HG03045 (cell line): ENCODE measurements around the gene C14orf93.
"Not testable (repeated sequence)": the region's sequence is repeated elsewhere in the genome, so short reads cannot be mapped to it uniquely, and the experiment has no call there.

Experiments
- ATAC-seq: cut with Tn5 transposase; IDR thresholded peaks from one replicate; pipeline ENCODE4 v1.9.1; 2021; ENCODE audit warnings: mild to moderate bottlenecking, moderate library complexity; ENCODE audit not compliant: unreplicated experiment

The C14orf93 gene

DNA sequence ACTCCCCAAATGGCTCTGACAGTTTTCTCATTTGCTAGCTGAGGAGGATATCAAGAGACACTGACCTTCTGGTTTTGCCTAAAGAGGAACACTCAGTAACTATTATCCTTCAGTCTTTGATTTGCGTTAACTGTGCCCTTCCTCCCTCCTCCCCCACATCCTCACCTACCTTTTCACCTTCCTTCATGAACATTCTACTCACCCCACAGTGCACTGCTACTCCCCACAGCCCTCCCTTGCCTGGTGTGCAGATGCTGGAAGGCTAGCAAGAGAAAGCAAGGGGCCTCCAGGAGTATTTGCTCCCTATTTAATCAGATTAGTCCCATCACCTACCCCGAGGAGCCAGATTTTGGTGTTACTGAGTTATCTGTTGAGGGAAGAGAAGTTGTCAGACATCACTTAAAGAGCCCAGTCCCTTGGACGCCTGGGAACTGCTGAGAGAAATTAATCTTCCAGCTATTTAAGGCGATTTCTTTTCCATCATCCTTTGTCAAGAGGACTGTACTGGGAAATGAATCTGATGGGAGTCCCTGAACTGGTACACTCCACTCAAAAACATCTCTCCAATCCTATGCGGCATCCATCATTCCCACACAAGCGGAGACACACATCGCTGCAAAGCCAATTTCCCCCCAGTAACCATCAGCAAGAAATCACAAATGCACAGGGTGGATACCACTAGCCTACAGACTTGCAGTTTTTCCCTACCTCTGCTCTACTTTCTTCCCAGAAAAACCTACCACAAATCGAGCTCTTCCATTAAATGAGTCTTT, 13.3 kb upstream of the C14orf93 start:
- no peak for ATAC-seq

DNA sequence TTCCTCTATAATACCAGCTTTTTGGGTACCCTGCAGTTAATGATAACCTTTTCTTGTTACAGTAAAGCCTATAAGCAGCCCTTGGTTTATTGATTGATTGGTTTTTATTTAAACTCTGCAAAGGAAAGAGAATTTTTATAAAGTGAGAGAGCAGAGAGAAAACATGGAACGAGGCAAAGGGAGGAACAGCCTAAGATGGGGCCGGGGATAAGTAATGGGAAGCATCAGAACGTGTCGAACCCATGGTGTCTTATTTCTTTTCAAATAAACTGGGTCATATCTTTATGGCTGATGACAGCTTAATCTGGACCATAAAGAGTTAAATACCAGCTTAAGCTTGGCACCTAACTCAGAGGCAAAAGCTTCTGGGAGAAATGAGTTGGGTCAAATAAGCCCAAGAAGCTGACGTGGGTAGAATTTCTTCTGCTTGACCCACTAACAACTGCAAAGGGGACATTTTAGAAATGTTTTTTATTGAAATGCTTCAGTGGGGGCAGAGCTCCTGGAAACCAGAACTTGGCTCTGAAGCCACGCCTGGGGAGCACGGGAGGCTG, 12.0 kb upstream of the C14orf93 start:
- ATAC-seq: no peak

DNA sequence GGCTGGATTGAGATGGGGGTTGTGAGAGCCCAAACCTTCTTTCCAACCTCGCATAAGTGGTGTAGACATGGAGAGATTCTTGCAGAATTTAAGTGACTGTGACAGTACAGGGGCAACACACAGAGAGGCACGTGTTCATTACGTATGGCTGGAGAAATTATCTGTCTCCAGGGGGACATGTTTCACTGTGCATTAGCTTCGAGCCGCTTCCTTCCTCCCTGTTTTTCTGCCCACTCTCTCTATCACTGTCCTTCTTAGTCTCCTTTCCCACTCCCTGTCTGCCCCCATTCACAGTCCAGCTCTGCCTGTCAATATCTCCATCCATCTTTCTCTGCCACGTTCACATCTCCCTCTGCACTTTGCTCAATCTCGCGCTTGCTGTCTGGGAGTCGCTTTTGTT, 11.5 kb upstream of the C14orf93 start:
- no peak for ATAC-seq

DNA sequence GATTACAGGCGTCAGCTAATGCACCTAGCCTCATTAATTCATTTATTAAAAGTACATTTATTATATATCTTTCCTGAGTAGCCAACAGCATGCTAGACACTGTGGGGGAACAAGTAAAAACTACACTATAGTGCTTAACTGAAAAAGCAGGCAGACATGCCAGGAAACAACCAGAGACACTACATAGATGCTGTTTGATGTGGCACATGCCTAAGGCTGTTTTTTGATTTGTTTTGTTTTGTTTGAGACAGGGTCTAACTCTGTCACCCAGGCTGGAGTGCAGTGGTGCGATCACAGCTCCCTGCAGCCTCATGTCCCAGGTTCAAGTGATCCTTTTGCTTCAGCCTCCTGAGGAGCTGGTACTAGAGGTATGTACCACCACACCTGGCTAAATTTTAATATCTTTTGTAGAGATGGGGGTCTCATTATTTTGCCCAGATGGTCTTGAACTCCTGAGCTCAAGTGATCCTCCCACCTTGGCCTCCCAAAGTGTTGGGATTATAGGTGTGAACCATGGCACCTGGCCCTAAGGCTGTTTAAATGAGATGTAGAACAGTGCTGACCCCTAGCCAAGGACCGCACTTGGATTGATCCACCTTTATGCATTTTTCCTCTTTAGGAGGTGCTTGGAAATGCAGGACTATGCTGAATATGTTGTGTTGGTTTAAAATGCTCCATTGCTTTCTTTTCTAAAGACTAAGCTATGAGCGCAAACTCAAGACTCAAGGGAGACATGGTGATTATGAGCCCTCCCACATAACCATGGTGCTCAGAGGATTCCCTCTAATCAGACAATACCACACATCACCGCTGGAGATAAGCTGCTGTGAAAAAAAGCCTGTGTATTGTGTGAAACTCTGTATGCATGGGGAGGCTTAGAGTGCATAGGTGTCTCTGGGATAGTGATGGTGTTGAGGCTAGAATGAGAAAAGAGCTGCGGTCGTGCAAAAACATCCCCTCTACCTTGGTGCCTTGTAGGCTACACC, 10.5 kb upstream of the C14orf93 start:
- no peak for ATAC-seq

DNA sequence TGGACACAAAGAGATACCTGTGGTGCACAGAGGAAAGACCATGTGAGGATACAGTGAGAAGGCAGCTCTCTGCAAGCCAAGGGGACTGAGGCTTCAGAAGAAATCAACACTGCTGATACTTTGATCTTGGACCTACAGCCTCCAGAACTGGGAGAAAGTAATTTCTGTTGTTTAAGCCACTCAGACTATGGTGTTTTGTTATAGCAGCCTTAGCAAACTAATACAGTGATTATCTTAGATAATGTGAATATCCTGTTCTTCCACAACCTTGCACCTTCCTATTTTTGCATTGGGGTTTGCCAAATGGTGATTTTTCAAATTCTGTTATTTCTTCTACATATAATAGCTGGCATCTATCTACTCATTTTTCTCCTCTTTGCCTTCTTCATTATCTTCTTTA, 8.2 kb upstream of the C14orf93 start:
- no peak for ATAC-seq

DNA sequence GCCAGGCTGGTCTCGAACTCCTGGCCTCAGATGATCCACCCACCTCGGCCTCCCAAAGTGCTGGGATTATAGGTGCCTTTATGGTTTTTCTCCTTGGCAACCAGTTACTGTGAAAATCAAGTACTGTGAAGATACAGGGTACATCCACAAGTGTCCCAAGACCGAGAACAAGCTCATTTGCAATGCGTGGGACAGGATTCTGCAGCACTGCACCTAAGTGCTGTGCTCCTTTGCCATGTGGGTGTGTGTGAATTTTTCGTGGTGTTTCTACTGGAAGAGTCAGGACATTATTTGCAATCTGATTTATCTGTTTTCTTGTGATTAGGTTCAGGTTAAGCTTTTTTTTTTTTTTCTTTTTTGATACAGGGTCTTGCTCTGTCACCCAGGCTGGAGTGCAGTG, 7.1 kb upstream of the C14orf93 start:
- no peak for ATAC-seq

DNA sequence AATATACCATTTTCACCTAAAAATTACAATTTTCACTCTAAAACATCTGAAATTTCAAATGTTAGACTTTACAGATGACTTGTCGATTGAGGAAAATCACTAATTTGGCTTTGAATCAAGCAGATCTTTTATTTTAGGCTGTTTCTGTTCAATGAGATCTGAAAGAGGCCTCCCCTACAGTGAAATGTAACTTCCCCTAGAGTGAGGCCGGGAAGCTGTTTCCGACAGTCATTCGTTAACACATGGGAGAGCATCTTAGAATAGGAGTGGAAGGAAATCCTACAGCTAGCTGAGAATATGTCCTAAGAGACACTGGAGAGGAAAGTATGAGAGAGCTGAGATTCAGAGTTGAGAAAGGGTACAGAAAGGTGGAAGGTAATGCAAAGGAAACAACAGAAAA, 5.7 kb upstream of the C14orf93 start:
- ATAC-seq: no peak

DNA sequence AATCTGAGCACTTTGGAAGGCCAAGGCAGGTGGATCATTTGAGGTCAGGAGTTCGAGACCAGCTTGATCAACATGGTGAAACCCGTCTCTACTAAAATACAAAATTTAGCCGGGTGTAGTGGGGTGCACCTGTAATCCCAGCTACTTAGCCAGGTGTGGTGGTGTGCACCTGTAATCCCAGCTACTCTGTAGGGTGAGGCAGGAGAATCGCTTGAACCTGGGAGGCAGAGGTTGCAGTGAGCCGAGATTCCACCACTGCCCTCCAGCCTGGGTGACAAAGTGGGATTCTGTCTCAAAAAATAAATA, 3.8 kb upstream of the C14orf93 start:
- ATAC-seq: not testable (repeated sequence)

DNA sequence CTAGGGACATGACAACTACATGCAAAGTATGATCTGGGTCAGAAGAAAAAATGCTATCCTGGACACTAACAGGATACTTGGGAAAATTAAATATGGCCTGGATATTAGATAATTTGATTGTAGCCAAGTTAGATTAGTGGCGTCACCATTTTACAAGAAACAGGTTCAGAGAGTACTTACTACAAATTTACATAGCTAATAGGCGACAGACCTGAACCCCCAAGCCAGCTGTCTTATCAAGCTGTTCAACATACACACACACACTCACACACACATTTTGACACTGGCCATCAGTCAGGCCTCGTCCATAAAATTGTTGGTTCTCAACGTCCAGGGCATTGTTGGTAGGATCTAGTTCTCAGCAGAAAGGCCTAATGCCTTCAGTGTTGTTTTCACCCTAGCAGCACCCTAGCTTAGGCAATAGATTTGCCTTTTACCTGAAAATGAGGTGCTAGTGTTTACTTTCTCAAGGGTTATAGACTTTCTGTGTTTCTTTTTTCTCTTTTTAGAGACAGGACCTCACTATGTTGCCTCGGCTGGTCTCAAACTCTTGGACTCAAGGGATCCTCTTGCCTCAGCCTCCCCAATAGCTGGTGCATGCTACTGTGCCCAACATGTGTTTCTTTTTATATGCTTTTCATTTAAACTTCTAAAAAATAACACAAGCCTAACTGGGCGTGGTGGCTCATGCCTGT, 3.3 kb upstream of the C14orf93 start:
- no peak for ATAC-seq

DNA sequence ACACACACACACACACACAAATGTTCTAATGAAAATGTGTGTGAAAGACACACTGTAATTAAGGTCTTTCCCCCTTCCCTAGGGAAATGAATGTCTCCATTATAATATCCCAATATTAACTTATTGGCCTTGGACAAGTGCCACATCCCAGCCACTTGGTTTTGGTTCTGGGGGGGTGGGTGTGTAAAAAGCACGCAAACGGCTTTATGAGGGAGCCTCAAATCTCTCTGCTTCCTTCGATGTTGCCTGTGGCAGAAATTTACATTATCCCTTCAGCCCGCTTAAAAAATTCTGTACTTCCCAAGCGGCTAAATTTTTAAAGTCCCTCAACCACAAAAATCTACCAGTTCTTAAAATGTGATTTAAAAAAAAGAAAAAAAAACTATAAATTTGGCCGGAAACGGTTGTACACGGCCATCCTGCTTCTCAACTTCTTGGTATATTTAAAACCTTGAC, 432 bp downstream of the C14orf93 start:
- ATAC-seq: no peak

DNA sequence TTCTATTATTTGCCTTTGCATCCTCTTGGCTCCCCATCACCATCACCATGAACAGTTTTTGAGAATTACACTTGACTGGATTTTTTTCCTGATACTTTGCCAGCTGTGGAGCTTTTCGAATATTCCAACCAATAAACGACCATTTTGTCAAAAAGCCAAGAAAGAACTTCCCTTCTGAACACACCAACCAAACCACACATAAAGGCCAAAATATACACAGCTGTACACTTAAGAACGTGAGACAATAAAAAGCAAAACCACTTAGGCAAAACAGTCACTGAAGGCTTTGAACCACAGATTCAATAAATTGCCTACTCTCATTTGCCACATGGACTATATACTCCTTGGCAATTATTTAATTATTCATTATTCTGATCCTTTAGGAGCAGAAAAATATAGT, 1.1 kb downstream of the C14orf93 start:
- ATAC-seq: no peak

DNA sequence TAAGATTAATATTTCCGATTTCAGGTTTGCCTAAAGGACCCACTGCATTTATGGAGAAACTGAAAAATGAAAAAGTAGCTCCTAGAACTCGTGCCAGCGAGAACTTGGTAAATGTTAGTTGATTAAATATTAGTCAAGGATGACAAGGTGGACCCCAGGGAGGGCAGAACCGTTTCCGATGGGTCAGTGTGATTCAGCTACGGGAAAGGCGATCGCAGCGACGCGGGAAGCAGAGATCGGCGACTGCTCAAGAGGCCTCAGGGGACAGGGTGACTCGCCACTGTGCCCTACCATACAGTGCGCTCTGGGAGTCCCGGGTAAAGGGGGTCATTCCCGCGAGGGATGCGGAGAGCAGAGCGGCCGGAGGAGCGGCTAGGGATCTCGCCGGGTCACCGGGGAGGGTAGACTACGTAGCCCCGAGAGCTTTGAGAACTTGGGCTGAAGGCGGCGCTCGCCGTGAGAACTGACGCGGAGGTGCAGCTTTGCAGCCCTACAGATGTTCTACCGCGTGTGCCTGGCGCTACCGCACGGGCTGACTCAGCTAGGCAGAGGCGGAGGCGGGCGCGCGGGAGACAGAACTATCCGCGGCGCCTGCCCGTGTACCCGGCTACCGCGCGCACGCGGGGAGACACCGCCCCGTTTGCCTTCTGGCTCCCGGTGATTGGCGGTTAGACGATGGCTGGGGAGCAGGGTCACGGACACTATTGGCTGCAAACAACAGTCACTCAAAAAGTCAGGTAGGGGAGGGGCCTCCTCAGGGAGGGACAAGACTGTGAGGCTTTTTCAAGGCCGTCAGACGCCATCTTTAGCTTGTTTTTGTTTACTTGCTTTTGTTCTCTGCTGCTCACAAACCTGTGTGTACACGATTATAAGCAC, 3.2 kb downstream of the C14orf93 start:
- ATAC-seq: peak; percentile 96

DNA sequence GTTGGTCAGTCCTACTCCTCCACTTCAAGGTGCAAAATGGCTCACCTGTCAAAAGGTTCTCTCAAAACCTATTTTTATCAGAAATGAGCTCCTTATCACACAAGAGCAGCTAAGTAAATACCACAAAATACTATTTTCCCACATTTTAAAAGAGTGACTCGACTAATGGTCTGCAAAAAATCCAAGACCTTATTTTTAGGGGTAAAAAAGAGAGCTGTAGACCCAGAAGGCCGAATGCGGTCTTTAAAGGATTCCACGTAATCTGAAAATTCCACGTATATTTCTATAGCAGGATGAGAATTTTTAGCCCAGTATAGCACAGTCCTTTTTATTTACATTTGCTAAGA, 3.8 kb downstream of the C14orf93 start:
- no peak for ATAC-seq

DNA sequence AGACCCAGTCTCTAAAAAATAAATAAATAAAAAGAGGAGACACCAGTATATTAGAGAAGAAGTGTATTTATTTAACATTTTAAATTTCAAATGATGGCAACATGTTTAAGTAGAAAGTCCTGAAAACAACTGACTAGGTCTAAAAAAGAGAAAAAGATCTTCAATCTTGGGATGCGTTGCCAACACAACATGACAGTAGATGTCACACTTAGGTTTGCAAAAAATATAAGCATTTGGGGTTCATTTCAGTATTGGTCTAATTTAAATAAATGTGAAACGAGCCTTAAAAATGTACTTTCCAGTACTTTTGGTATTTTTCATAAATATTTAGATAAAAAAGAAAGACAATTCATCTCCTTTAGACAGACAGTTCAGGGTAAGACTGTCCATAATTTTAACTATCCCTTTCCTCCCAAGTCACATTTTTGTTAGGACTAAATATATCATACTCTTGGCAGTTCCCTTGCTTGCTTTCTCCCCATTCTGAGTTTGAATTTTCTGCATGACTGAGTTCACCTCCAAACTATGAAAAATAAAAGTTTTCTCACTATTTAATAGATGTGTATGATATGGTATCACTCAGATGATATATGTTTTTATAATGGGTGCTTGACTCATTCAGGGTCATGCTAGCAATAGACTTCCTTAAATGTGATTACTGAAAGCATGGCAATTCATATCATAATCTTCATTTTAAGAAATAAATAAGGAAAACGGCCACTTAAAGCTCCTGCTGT, 4.3 kb downstream of the C14orf93 start:
- no peak for ATAC-seq

DNA sequence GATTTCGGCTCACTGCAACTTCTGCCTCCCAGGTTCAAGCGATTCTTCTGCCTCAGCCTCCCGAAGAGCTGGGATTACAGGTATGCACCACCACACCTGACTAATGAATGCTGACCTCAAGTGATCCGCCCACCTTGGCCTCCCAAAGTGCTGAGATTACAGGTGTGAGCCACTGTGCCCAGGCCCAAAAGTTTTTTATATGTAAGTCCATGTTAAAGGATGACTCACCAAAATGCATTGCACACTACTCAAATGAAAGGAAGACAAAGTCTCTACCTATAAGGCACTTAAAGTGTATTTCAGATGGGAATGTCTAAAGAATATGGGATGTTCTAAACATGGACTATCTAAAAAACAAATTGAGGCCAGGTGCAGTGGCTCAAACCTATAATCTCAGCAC, 5.7 kb downstream of the C14orf93 start:
- ATAC-seq: not testable (repeated sequence)

DNA sequence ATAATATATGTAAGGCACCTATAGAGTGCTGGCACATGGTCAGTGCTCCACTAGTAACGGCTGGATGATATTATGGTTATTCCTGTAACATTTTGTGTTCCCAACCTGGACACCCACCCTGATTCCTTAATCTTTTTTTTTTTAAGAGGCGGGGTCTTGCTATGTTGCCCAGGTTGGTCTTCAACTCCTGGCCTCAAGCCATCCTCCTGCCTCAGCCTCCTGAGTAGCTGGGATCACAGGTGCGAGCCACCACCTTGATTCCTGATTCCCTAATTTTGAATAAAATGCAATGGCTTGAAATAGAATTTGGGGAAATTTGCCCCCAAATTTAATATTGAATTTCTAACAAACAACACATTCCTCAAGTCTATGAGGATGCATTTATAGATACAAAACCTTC, 7.4 kb downstream of the C14orf93 start:
- ATAC-seq: no peak

DNA sequence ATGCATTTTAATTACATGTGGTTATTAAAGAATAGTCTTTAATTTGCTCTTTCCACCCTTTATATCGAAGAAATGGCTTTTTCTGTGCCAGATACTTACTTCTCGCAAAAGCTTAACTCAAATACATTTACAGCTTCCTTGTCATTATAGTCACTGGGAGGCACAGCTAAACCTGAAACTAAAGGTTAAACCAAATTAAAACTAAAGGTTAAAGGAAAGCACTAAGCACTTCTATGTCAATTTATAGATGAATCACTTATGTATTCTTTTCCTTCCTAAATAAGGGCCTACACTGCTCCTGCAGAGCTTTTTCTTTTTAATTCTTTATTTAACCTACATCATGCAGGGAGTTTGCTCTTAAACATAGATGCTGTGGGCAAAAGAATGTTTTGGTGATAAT, 9.1 kb downstream of the C14orf93 start:
- ATAC-seq: no peak

DNA sequence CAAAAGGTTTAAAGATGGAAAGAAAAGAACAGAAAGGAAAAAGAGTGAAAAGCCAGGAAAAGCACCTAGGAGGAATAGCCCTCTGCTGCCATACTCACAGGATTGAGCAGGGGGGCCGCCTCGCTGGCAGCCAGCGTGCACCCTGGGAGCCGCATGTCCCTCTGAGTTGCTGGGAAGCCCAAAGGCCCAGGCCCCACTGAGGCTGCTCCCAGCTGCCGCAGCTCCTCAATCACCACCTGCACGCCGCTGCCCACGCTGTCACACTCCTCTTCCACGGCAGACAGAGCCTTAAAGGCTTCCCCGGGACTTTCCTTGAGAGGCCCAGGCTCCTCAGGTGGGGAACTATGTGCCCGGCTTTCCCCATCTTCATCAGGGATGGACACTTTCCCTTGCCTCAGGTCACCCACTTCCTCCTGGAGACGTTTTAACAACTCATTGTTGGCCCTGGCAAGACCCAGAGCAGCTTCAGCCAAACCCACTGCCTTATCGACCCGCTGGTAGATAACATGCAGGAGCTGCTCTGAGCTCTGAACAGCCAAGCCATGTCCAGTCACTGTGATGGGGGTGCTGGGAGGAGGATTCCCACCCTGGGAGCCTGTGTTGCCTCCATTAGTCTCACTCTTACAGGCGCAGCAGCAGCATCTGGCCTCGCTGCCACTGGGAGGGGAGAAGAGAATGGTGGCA, 11.5 kb downstream of the C14orf93 start:
- ATAC-seq: no peak

DNA sequence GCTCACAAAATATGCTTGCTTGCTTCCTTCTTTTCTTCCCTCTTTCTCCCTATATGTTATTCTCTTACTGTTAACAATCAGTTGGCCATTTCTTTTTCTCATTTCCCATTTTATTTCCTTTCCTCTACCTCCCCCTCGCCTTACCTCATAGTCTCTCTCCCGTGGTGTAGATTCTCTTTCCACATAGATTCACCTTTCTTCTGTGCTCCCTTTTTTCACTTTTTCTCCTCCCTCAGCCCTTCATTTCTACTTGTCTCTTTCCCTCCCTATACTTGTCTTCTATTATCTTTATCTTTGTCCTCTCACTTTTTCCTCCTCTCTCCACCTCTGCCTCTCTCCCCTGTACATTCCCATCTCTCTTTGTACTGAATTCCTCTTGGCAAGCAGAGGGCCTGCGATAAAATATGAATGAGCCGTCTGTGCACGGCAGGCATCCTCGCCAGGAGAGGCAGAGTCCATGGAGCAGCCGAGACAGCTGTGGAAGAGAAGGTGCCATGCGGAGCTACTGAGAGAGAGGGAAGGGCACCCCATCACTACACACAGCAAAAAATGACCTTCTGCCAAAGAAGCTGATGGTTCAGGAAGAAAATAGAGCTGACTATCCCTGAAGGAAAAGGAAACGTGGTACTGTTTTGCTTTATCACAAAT, 12.1 kb downstream of the C14orf93 start:
- no peak for ATAC-seq
